ENCODE measurements around the gene GRK6. TPM values are rescaled to one million over a fixed set of nuclear protein-coding genes. Genes with fewer than 3 reads are reported as not detected.

GRK6 gene
- total RNA-seq, 4 donors from 2014 or later = 19.4 to 26.4 (median 23.2) TPM

- TF ChIP-seq, protein P1, sequence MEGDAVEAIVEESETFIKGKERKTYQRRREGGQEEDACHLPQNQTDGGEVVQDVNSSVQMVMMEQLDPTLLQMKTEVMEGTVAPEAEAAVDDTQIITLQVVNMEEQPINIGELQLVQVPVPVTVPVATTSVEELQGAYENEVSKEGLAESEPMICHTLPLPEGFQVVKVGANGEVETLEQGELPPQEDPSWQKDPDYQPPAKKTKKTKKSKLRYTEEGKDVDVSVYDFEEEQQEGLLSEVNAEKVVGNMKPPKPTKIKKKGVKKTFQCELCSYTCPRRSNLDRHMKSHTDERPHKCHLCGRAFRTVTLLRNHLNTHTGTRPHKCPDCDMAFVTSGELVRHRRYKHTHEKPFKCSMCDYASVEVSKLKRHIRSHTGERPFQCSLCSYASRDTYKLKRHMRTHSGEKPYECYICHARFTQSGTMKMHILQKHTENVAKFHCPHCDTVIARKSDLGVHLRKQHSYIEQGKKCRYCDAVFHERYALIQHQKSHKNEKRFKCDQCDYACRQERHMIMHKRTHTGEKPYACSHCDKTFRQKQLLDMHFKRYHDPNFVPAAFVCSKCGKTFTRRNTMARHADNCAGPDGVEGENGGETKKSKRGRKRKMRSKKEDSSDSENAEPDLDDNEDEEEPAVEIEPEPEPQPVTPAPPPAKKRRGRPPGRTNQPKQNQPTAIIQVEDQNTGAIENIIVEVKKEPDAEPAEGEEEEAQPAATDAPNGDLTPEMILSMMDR (IDR thresholded peaks at IDR 0.05) = no peak
- TF ChIP-seq EP300 (IDR thresholded peaks at IDR 0.05) (peak in 1 of 2 donors; percentile 67), POLR2A (IDR thresholded peaks at IDR 0.05) (no peak)
- DNase-seq (ENCODE audit: low spot score in 2 of 2) = no peak
- no peak overlapping the region for H3K4me3 ChIP-seq
- no peaks in the 10 kb centered on the region for H3K9me3 ChIP-seq
- WGBS, 2 donors = 72 to 86% methylated on average over 19 to 21 of the region's 24 CpGs
- H3K27ac ChIP-seq = peak overlapping the region in 3 of 4 donors; percentile 34 to 83 (median 73)
- peaks cover 0 to 1% (median 0%) of the 10 kb centered on the region in 4 donors for H3K4me1 ChIP-seq
- H3K36me3 ChIP-seq = peaks cover 0 to 72% (median 9%) of the 10 kb centered on the region in 3 donors
- H3K27me3 ChIP-seq = no peaks in the 10 kb centered on the region
Measured at GRCh38 chr5:177440211-177440989, 13.9 kb downstream of the GRK6 start.

DNA sequence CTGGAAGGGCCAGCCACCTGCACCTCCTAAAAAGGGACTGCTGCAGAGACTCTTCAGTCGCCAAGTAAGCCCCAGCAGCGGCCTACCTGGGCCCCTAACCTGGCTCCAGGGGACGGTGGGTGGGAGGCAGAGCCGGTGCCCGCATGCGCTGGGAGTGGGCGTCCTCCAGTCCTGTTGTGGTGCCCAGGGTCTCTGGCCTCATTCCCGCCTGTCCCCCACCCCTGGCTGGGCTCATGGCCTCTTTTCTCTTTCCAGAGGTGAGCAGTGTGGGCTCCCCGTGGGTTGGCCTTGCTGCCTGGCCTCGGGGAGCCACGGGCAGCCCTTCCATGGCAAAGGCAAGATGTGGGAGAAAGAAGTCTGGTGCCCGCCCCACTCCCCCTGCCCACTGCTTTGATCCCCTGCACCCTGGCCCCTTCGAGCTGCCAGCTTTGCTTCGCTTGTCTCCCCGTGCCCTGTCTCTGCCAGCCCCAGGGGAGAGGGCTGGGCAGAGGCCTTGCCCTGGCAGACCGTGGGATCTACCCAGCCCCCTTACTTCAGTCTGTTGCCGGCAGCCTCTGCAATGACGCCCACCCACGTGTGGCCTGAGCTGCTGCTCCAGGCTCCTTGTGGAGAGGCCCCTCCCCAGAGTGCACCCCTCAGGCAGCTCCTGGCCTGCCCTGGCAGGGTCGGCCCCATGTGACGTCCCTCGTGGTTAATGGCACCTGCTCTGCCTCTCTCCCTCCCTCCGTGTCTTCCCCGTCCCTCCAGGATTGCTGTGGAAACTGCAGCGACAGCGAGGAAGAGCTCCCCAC, 14.7 kb downstream of the GRK6 start:
- H3K27me3 ChIP-seq = no peaks in the 10 kb centered on the region
- peaks cover 0 to 9% (median 3%) of the 10 kb centered on the region in 4 donors for H3K4me1 ChIP-seq
- no peak for DNase-seq (ENCODE audit: low spot score in 2 of 2)
- 76 to 86% methylated on average over 17 to 24 of the region's 26 CpGs for WGBS, 2 donors
- no peak overlapping the region for H3K4me3 ChIP-seq
- peak overlapping the region in 3 of 4 donors; percentile 34 to 83 (median 73) for H3K27ac ChIP-seq
- TF ChIP-seq EP300 (IDR thresholded peaks at IDR 0.05) = no peak
- no peak for TF ChIP-seq POLR2A (IDR thresholded peaks at IDR 0.05)
- TF ChIP-seq, protein P1 (IDR thresholded peaks at IDR 0.05) = no peak
- no peaks in the 10 kb centered on the region for H3K9me3 ChIP-seq
- peaks cover 0 to 64% (median 1%) of the 10 kb centered on the region in 3 donors for H3K36me3 ChIP-seq

DNA sequence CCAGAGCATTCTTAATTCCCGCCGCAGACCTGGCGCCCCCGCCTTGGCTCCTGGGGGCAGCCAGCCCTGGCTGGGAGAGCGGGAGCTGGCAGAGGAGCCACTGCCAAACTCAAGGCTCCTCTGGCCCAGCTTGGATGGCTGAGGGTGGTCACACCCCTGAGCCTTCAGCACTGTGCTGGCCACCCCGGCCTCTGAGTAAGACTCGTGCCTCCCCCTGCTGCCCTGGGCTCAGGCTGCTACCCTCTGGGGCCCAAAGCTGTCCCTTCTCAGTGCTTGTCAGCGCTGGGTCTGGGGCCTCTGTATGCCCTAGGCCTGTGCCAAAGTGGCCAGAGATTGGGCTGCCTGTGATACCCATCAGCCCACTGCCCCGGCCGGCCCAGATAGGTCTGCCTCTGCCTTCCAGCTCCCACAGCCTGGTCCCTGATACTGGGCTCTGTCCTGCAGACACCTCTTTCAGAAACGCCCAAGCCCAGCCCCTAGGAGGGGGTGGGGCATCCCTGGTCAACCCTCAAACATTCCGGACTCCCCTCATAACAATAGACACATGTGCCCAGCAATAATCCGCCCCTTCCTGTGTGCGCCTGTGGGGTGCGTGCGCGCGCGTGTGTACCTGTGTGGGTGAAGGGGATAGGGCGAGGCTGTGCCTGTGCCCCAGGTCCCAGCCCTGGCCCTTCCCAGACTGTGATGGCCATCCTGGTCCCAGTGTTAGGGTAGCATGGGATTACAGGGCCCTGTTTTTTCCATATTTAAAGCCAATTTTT, 15.8 kb downstream of the GRK6 start:
- Histone ChIP-seq H3K27ac (peak overlapping the region in 2 of 4 donors; percentile 73 to 83), H3K36me3 (peaks cover 0 to 55% (median 0%) of the 10 kb centered on the region in 3 donors), H3K27me3 (no peaks in the 10 kb centered on the region), H3K4me3 (no peak overlapping the region), H3K4me1 (peaks cover 0 to 17% (median 10%) of the 10 kb centered on the region in 4 donors), H3K9me3 (no peaks in the 10 kb centered on the region)
- TF ChIP-seq, protein P1 (IDR thresholded peaks at IDR 0.05) = no peak
- no peak for TF ChIP-seq POLR2A (IDR thresholded peaks at IDR 0.05)
- no peak for TF ChIP-seq EP300 (IDR thresholded peaks at IDR 0.05)
- 77 to 84% methylated on average over 10 to 18 of the region's 20 CpGs for WGBS, 2 donors
- DNase-seq (ENCODE audit: low spot score in 2 of 2) = no peak

- TF ChIP-seq POLR2A (IDR thresholded peaks at IDR 0.05) (no peak), EP300 (IDR thresholded peaks at IDR 0.05) (no peak)
- TF ChIP-seq, protein P1 (IDR thresholded peaks at IDR 0.05) = no peak
- Histone ChIP-seq H3K9me3 (no peaks in the 10 kb centered on the region), H3K27ac (peak overlapping the region in 1 of 4 donors; percentile 3), H3K4me1 (peaks cover 0 to 28% (median 21%) of the 10 kb centered on the region in 4 donors), H3K27me3 (peaks cover 0 to 9% of the 10 kb centered on the region in 2 donors), H3K4me3 (no peak overlapping the region), H3K36me3 (peaks cover 0 to 44% (median 0%) of the 10 kb centered on the region in 3 donors)
- 82 to 87% methylated on average over 11 to 14 of the region's 15 CpGs for WGBS, 2 donors
- DNase-seq (ENCODE audit: low spot score in 2 of 2) = no peak
Measured at GRCh38 chr5:177443144-177443983, 16.9 kb downstream of the GRK6 start.

Data from tibial nerve (tissue), 4 donors.